Panc1 (cell line): ENCODE data around the gene RPL23. TPM values are rescaled to one million over a fixed set of nuclear protein-coding genes. Genes with fewer than 3 reads are reported as not detected.

Source experiments
- ATAC-seq: fragments of 200-7000 bp; cut with Tn5 transposase; 2 replicates; pipeline ENCODE4 v1.9.1; 2020; ENCODE audit warnings: mild to moderate bottlenecking, moderate library complexity
- BruUV-seq: library from RNA; stranded (reverse); fragments of 400-500 nt; replicated peaks from 2 replicates; lab custom pipeline; 2021; lab: Mats Ljungman, UMichigan
- CTCF ChIA-PET: fragments of 300-600 bp; sonication (Branson Sonifier 250); formaldehyde crosslinking; loops from one replicate; lab custom pipeline; 2022; ENCODE audit warnings: antibody characterized with exemption; lab: Charles Lee
- POLR2A ChIA-PET: fragments of 300-600 bp; sonication (Branson Sonifier 250); formaldehyde crosslinking; loops from one replicate; lab custom pipeline; 2022; ENCODE audit warnings: antibody characterized with exemption; lab: Charles Lee
- DNase-seq: peaks from one replicate; pipeline ENCODE4 v3.0.0-alpha.2; 2010; ENCODE audit warnings: low read depth, low spot score
- H3K27ac ChIP-seq: 2 replicates; pipeline ENCODE4 v1.5.1; 2011; ENCODE audit warnings: mild to moderate bottlenecking, low read length, inconsistent platforms
- H3K27me3 ChIP-seq: fragments of 200-500 bp; sonication (Bioruptor generic); 2 replicates; pipeline ENCODE4 v1.6.0; 2014; ENCODE audit warnings: low read length, inconsistent platforms; ENCODE audit not compliant: control insufficient read depth, insufficient read depth
- H3K36me3 ChIP-seq: fragments of 200-500 bp; sonication (Bioruptor generic); 2 replicates; pipeline ENCODE4 v1.5.1; 2014; ENCODE audit warnings: inconsistent platforms, mild to moderate bottlenecking, low read length, moderate library complexity; ENCODE audit not compliant: control insufficient read depth, insufficient read depth
- H3K4me1 ChIP-seq: 2 replicates; pipeline ENCODE4 v1.5.1; 2011; ENCODE audit warnings: inconsistent platforms, mild to moderate bottlenecking, low read length, moderate library complexity; ENCODE audit not compliant: control insufficient read depth, insufficient read depth
- H3K4me3 ChIP-seq, 2 experiments: 2 replicates each; pipeline ENCODE4 v1.5.1; 2011 to 2012; ENCODE audit warnings: low read depth in 2 of 2, low read length in 2 of 2, mild to moderate bottlenecking in 2 of 2, inconsistent platforms in 1 of 2, moderate library complexity in 1 of 2
- H3K9me3 ChIP-seq: fragments of 200-500 bp; sonication (Bioruptor generic); 2 replicates; pipeline ENCODE4 v1.5.1; 2014; ENCODE audit warnings: low read depth, mild to moderate bottlenecking, inconsistent platforms, low read length, moderate library complexity; ENCODE audit not compliant: control insufficient read depth, insufficient read depth
- CTCF ChIP-seq: fragments of 450-650 bp; IDR thresholded peaks from 2 replicates; pipeline ENCODE4 v1.5.1; 2017; ENCODE audit warnings: mild to moderate bottlenecking
- POLR2AphosphoS5 ChIP-seq: IDR thresholded peaks from 2 replicates; pipeline ENCODE4 v1.6.1; 2012; ENCODE audit warnings: mild to moderate bottlenecking, low read depth, low read length, moderate library complexity
- SIN3A ChIP-seq: IDR thresholded peaks from 2 replicates; pipeline ENCODE4 v1.6.1; 2012; ENCODE audit warnings: low read depth, mild to moderate bottlenecking, low read length, moderate library complexity, borderline replicate concordance; ENCODE audit not compliant: insufficient read depth
- TCF7L2 ChIP-seq: IDR thresholded peaks from 2 replicates; pipeline ENCODE4 v1.6.1; 2011; ENCODE audit warnings: mild to moderate bottlenecking, low read depth, low read length, inconsistent platforms
- in situ Hi-C: cut with HindIII; loops from 2 replicates; pipeline ENCODE4 v1.10.0; 2016; ENCODE audit warnings: low sequenced_read_pairs, low pct_unique_long_range_greater_than_20kb
- intact Hi-C: fragments of 100-400 bp; cut with micrococcal nuclease; formaldehyde crosslinking; loops from one replicate; pipeline ENCODE4 v1.10.0; 2022; ENCODE audit not compliant: unreplicated experiment
- total RNA-seq: library from RNA; stranded (reverse); gene quantifications from one replicate; pipeline ENCODE4 v1.2.1, GENCODE V29; 2021; ENCODE audit not compliant: unreplicated experiment
- TF ChIP-seq, protein P1 (sequence below), 2 experiments: IDR thresholded peaks; 2 replicates each; pipeline ENCODE4 v1.6.1; 2011 to 2012; ENCODE audit warnings: low read depth in 2 of 2, control low read depth in 1 of 2, low read length in 1 of 2, mild to moderate bottlenecking in 1 of 2, moderate library complexity in 1 of 2; ENCODE audit not compliant: insufficient read depth in 1 of 2

The RPL23 gene
- total RNA-seq, 1 experiment from 2014 or later: 649 TPM

DNA sequence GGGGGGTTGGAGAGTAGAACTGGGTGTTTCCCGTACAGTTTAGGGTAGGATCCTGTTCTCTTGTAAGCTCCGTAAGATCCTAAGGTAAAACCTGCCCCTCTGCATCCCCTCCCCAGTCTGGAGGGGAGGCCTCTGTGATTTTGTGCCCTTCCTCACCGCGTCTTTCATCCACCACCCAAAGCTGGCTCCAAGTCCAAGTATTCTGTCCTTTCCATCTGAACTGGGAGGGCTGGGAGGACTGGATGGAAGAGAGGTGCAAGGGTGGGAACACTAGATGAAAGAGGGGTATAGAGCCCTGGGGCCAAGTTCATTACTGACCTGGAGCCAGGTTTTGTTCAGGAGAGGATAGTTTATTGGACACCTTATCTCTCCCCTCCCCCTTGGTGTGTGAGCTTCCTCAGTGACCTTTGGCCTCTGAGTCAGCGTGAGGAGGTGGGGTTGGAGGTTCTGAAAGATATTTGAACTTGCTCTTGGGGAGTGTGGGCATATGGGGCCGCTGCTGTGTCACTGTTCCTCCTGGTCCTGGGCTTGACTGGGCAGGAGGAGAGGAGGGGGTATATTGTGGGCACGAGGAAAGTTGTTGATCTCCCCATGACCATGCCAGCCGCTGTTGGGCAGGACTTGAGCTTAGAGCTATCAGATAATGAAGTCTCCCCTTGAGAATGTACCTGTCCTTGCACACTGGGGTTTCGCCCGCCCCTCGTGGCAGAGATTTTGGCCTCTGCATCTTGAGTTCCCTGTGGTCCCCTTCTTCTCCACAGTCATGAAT lies 17.9 kb upstream of the RPL23 start:
- no TSS peak for BruUV-seq
- Histone ChIP-seq H3K36me3 (no peaks in the 10 kb centered on the region; the same call in 1 of the 2 replicates), H3K4me1 (peaks cover 45% of the 10 kb centered on the region), H3K4me3 (peak overlapping the region; percentile 87 to 94), H3K27ac (peak overlapping the region; percentile 88), H3K9me3 (no peaks in the 10 kb centered on the region), H3K27me3 (no peaks in the 10 kb centered on the region)
- DNase-seq: no peak
- ChIA-PET POLR2A (no interaction called here), CTCF (no interaction called here)
- in situ Hi-C loops: no loop called here
- TF ChIP-seq SIN3A (no peak), POLR2AphosphoS5 (no peak), CTCF (no peak), TCF7L2 (no peak)
- TF ChIP-seq, protein P1, sequence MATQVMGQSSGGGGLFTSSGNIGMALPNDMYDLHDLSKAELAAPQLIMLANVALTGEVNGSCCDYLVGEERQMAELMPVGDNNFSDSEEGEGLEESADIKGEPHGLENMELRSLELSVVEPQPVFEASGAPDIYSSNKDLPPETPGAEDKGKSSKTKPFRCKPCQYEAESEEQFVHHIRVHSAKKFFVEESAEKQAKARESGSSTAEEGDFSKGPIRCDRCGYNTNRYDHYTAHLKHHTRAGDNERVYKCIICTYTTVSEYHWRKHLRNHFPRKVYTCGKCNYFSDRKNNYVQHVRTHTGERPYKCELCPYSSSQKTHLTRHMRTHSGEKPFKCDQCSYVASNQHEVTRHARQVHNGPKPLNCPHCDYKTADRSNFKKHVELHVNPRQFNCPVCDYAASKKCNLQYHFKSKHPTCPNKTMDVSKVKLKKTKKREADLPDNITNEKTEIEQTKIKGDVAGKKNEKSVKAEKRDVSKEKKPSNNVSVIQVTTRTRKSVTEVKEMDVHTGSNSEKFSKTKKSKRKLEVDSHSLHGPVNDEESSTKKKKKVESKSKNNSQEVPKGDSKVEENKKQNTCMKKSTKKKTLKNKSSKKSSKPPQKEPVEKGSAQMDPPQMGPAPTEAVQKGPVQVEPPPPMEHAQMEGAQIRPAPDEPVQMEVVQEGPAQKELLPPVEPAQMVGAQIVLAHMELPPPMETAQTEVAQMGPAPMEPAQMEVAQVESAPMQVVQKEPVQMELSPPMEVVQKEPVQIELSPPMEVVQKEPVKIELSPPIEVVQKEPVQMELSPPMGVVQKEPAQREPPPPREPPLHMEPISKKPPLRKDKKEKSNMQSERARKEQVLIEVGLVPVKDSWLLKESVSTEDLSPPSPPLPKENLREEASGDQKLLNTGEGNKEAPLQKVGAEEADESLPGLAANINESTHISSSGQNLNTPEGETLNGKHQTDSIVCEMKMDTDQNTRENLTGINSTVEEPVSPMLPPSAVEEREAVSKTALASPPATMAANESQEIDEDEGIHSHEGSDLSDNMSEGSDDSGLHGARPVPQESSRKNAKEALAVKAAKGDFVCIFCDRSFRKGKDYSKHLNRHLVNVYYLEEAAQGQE (IDR thresholded peaks at IDR 0.05; ENCODE audit: insufficient read depth in 1 of 2, low read depth in 2 of 2, low read length in 1 of 2): no peak
- no peak for ATAC-seq
- intact Hi-C loops: no loop called here

DNA sequence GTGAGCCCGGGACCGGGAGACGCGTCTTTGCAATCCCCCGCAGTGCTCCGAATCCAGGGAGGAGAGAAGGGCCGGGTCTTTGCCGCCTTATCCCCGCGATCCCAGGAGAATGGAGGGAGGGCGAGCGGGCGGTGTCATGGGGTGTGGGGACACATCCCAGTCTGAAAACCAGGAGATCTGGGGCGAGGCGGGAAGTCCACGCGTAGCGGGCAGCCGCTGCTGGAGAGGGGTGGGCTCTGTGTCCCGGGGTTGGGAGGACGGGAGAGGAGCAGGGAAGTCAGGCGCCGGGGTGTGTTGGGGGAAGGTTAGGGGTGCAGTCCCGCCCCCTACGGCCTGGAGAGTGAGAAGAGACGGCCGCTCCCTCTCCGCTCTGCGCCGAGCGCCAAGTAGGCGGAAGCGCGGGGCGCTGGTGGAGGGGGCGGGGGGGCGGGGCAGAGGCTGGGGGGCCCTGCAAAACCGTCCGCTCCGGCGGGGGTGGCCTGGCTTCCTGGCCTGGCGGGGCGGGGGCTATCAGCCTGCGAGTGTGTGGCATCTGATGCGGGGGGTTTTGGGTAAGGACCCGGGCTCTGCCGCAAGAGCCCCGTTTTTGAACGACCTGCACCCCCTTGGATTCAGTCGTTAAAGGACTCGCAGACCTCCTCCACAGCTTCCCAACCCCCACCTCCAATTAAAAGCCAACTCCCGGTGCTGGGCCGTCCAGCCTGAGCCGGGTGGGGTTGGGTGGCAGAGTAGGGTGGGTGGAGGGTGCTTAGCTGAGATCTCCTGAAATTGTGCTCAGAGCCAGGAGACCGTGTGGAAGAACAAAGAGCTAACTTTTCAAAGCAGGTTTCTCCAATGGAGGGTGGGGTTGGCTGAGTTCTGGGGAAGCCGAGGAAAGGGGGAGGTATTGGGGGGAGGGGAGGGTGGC lies 17.0 kb upstream of the RPL23 start:
- in situ Hi-C loops (no loop called here), intact Hi-C loops (no loop called here)
- ATAC-seq: peak; percentile 33
- TF ChIP-seq TCF7L2 (no peak), SIN3A (no peak), CTCF (no peak), POLR2AphosphoS5 (no peak)
- TF ChIP-seq, protein P1 (IDR thresholded peaks at IDR 0.05; ENCODE audit: insufficient read depth in 1 of 2, low read depth in 2 of 2, low read length in 1 of 2): no peak
- H3K9me3 ChIP-seq: no peaks in the 10 kb centered on the region
- ChIA-PET POLR2A (no interaction called here), CTCF (no interaction called here)
- H3K27me3 ChIP-seq: no peaks in the 10 kb centered on the region
- no peak for DNase-seq
- peak overlapping the region; percentile 88 for H3K27ac ChIP-seq
- H3K4me3 ChIP-seq: peak overlapping the region; percentile 87 to 94
- BruUV-seq: no TSS peak
- H3K4me1 ChIP-seq: peaks cover 42% of the 10 kb centered on the region
- H3K36me3 ChIP-seq: no peaks in the 10 kb centered on the region; the same call in 1 of the 2 replicates
